Kidney glomerular epithelial cell (primary cell): ENCODE results near the gene GPAT3.

Experiments used
- DNase-seq: peaks from one replicate; lab custom pipeline; 2025; lab: John Stamatoyannopoulos, UW

Gene GPAT3

DNA sequence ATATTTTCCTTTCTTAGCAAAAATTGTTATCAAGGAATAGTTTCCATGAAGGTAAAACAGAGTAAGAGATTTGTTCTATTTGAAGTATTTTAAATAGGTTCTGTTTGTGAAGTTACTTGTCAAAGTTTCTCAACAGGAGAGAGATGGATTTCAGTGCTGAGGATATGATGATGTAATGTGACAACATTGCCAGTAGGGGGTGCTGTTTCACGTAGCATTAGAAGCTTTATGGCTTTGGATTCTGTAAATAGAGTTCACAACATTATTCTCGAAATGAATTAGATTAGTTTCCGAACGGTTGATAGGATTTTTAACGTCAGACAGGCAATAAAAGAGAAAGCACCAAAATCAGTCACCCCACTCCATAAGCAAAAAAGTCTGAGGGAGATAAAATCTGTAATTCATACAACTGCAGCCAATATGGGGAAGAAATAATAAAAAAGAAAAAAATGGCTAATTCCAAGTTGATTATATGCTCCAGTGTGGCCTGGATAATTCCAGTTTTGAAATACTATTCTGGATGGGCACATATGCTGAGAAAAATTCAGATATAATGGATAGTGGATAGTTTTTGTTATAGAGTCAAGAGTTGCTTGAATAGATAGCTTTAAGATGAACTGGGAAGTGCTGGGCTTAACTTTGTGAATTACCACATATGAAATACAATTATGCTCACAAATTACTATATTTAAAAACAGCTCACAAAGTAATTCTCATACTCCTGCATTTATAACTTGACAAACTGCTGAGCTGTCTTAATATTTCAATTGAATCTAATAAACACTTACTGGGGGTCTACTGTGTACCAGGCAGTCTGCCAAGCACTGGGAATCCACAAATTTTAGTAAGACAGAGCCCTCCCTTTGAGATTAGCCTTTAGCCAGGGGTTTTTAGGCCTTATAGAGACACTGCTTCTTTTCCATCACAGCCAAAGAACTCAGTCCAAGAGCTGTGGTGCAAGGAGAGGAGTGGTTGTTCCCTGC lies 109.1 kb downstream of the GPAT3 start:
- DNase-seq = peak; percentile 78

DNA sequence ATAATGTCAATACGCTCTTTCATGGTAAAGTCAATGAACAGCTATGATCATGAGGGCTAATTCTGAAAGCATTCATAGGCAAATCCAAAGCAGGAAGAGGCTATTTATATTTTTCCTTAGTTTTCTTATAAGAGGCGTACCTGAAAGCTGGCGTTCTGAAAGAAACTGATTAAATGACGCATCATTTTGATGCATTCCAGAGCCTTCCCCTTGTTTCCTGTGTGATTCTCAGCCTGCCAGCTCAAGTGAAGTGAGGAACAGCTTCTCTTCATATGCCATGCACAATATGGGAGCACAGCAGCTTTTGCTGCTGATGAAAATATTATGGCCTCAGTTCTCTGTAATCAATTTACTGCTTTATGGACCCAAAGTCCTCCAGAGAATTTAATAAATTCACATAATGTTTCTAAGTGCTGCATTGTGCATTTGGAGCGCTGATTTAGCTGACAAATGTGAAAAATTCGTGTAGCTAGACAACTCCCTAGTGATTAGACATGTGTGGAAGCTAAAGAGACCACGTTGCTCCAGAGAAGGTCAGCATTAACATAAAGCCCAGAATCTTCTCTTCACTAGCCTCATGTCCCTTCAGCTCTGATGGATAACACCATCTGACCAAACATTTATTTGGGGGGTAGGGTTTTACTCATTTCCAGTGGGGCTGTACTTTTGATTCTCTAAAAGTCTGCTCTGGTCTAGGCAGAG lies 110.8 kb downstream of the GPAT3 start:
- DNase-seq = no peak

DNA sequence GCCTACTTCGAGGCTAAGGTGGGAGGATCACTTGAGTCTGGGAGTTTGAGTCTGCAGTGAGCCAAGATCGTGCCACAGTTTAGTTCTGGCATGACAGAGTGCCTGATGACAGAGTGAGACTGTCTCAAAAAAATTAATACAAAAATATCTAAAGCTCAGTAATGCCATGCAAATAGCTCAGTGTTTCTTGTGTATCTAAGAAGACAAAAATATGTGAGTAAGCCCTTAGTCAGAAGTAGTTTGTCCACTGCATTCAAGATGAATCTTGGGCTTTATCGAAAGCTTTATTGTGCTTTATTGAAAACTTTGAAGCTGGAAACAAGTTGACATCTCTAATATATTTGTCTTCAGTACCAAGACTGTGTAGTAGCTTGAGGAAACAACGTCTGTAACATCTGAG lies 115.9 kb downstream of the GPAT3 start:
- DNase-seq = no peak
